K562 (cell line): ENCODE measurements around the gene LY6G6D. TPM values are rescaled to one million over a fixed set of nuclear protein-coding genes. Genes with fewer than 3 reads are reported as not detected.

ENCODE experiments used
- HCFC1 ChIP-seq: IDR thresholded peaks from 2 replicates; pipeline ENCODE4 v1.6.1; 2012; ENCODE audit warnings: low read depth, low read length, improper control_type of control experiment
- HDGF ChIP-seq: fragments of 450-650 bp; IDR thresholded peaks from 2 replicates; pipeline ENCODE4 v1.6.1; 2016
- MAFK ChIP-seq: IDR thresholded peaks from 2 replicates; pipeline ENCODE4 v1.6.1; 2011; ENCODE audit warnings: low read length, improper control_type of control experiment
- MED1 ChIP-seq: sonication (generic); formaldehyde crosslinking; IDR thresholded peaks from 2 replicates; pipeline ENCODE4 v1.8.1; 2023; ENCODE audit warnings: missing genetic modification reagents, borderline replicate concordance
- MTF1 ChIP-seq: fragments of 250-450 bp; sonication (Bioruptor Pico); IDR thresholded peaks from 2 replicates; pipeline ENCODE4 v1.9.0; 2021; ENCODE audit warnings: moderate library complexity, mild to moderate bottlenecking, inconsistent platforms, borderline replicate concordance
- NBN ChIP-seq: fragments of 450-650 bp; IDR thresholded peaks from 2 replicates; pipeline ENCODE4 v1.6.1; 2016; ENCODE audit warnings: low read depth, mild to moderate bottlenecking
- NR2C2 ChIP-seq, 2 experiments: fragments of 200-800 bp in 1 of 2; sonication (Bioruptor generic) in 1 of 2; sonication (generic) in 1 of 2; formaldehyde crosslinking in 1 of 2; IDR thresholded peaks; 2 replicates each; pipeline versions ENCODE4 v1.6.1 to v1.8.0; 2016 to 2022; ENCODE audit warnings: mild to moderate bottlenecking in 1 of 2, missing compliant biosample characterization in 1 of 2, missing genetic modification characterization in 1 of 2, missing genetic modification reagents in 1 of 2
- NR2F6 ChIP-seq: fragments of 450-650 bp; formaldehyde crosslinking; IDR thresholded peaks from 2 replicates; pipeline ENCODE4 v1.4.0; 2020; ENCODE audit warnings: mild to moderate bottlenecking
- SIN3A ChIP-seq, 2 experiments: fragments of 150-350 bp in 1 of 2; IDR thresholded peaks; 2 replicates each; pipeline ENCODE4 v1.6.1; 2011 to 2016; ENCODE audit warnings: borderline replicate concordance in 2 of 2, low read depth in 2 of 2, low read length in 2 of 2, mild to moderate bottlenecking in 2 of 2, moderate library complexity in 2 of 2; ENCODE audit not compliant: control insufficient read depth in 1 of 2
- TAF7 ChIP-seq: fragments of 450-650 bp; IDR thresholded peaks from 2 replicates; pipeline ENCODE4 v1.6.1; 2016; ENCODE audit warnings: missing genetic modification characterization, missing compliant biosample characterization
- TEAD1 ChIP-seq, 2 experiments: fragments of 450-650 bp in 1 of 2; sonication (generic) in 1 of 2; formaldehyde crosslinking; IDR thresholded peaks; 2 replicates each; pipeline versions ENCODE4 v1.4.0 to v1.8.0; 2020 to 2022; ENCODE audit warnings: mild to moderate bottlenecking in 2 of 2, missing genetic modification reagents in 1 of 2
- YBX1 ChIP-seq: fragments of 450-650 bp; IDR thresholded peaks from 2 replicates; pipeline ENCODE4 v1.7.1; 2016; ENCODE audit warnings: mild to moderate bottlenecking
- ZNF3 ChIP-seq: fragments of 250-450 bp; sonication (Bioruptor Pico); IDR thresholded peaks from 2 replicates; pipeline ENCODE4 v1.5.0; 2021; ENCODE audit warnings: mild to moderate bottlenecking, moderate library complexity
- ZNF316 ChIP-seq: fragments of 450-650 bp; IDR thresholded peaks from 2 replicates; pipeline ENCODE4 v1.6.1; 2016
- ZNF347 ChIP-seq: fragments of 450-650 bp; formaldehyde crosslinking; IDR thresholded peaks from 2 replicates; pipeline ENCODE4 v1.4.0; 2020; ENCODE audit warnings: low read depth, mild to moderate bottlenecking, moderate library complexity
- ZNF561 ChIP-seq: fragments of 450-650 bp; formaldehyde crosslinking; conservative IDR thresholded peaks from 2 replicates; pipeline ENCODE4 v1.4.0; 2020; ENCODE audit warnings: mild to moderate bottlenecking, moderate library complexity
- ZNF717 ChIP-seq: fragments of 250-450 bp; sonication (Bioruptor Pico); IDR thresholded peaks from 2 replicates; pipeline ENCODE4 v1.5.0; 2021
- ZNF79 ChIP-seq: fragments of 250-450 bp; sonication (Bioruptor Pico); IDR thresholded peaks from 2 replicates; pipeline ENCODE4 v1.4.0; 2020; ENCODE audit warnings: low read depth, mild to moderate bottlenecking, moderate library complexity
- polyA plus RNA-seq, 8 experiments: library from polyadenylated mRNA; depleted of rRNA in 4 of 8; stranded (reverse) in 5 of 8; unstranded in 3 of 8; fragments of >200 nt; fragmentation: Nextera tagmentation in 2 of 8; fragmentation: Illumina TruSeq in 1 of 8; extraction: Ambion mirVana in 2 of 8; extraction: Trizol in 1 of 8; gene quantifications; 2 replicates each; pipeline versions ENCODE4 v1.2.1 to v1.2.3, GENCODE V29; 2011 to 2014; ENCODE audit warnings: inconsistent platforms in 1 of 8, missing spikeins in 1 of 8
- total RNA-seq, 7 experiments: library from RNA; depleted of rRNA in 6 of 7; stranded (reverse); fragments of >200 nt in 6 of 7; fragmentation: Illumina TruSeq in 2 of 7; extraction: Trizol in 2 of 7; gene quantifications; 2 replicates each; pipeline versions ENCODE4 v1.2.1 to v1.2.3, GENCODE V29; 2011 to 2021; ENCODE audit warnings: low replicate concordance in 1 of 7
- TF ChIP-seq, protein P1 (sequence below): IDR thresholded peaks from 2 replicates; pipeline ENCODE4 v1.6.1; 2016; ENCODE audit warnings: missing genetic modification characterization, missing compliant biosample characterization
- TF ChIP-seq, protein P2 (sequence below): fragments of 450-650 bp; IDR thresholded peaks from 2 replicates; pipeline ENCODE4 v1.6.1; 2016; ENCODE audit warnings: low read depth

The LY6G6D gene
- total and polyA plus RNA-seq, 9 of the 15 experiments (the other 6 are each of a cell fraction or from before 2014, with no cell fraction given) = 0.30 to 0.38 TPM; not detected in 7

DNA sequence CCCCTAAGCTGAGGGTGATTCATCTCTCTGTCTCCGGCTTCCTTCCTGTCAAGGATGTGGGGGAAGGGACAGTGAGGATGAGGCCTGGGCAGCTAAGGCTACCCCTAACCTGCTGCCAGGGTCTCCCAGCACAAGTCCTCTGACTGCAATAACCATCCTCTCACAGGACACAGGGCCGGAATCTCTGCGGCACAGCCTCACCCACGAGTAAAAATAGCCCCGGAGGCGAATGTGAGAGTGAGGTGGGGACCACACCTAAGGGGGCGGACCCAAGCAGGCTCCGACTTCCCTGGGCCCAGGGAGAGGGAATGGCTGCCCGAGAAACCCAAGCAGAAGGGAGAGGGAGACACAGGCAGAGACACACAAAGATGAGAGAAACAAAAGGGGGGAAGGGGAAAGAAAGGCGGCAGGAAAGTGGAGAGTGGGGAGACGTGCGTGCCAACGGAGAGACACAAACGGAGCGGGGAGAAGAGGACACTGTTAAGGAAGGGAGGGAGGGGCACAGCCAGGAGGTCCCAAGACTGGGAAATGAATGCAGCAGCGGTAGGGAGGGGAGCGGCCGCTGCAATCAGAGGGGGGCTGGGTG lies 19.8 kb downstream of the LY6G6D start (continued):
- 0 out of 2 replicates have a peak, but pooled peaks have one; percentile 6 for TF ChIP-seq ZNF347
- TF ChIP-seq, protein P1, sequence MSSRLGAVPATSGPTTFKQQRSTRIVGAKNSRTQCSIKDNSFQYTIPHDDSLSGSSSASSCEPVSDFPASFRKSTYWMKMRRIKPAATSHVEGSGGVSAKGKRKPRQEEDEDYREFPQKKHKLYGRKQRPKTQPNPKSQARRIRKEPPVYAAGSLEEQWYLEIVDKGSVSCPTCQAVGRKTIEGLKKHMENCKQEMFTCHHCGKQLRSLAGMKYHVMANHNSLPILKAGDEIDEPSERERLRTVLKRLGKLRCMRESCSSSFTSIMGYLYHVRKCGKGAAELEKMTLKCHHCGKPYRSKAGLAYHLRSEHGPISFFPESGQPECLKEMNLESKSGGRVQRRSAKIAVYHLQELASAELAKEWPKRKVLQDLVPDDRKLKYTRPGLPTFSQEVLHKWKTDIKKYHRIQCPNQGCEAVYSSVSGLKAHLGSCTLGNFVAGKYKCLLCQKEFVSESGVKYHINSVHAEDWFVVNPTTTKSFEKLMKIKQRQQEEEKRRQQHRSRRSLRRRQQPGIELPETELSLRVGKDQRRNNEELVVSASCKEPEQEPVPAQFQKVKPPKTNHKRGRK = no peak
- TF ChIP-seq MTF1 (CRISPR knock-in tag) = 0 out of 2 replicates have a peak, but pooled peaks have one; percentile 34
- TF ChIP-seq ZNF3 (CRISPR knock-in tag) = no peak
- peak in 1 of 2 experiments; percentile 71; a peak in 2 of 4 replicates for TF ChIP-seq SIN3A (IDR thresholded peaks at IDR 0.05; ENCODE audit: borderline replicate concordance in 2 of 2, control insufficient read depth in 1 of 2, low read depth in 2 of 2, low read length in 2 of 2)
- 0 out of 2 replicates have a peak, but pooled peaks have one; percentile 25 for TF ChIP-seq ZNF316
- peak; percentile 82 for TF ChIP-seq NR2C2 (CRISPR knock-in tag; IDR thresholded peaks at IDR 0.05)
- no peak for TF ChIP-seq NR2C2 (tag; IDR thresholded peaks at IDR 0.05)
- TF ChIP-seq TAF7 (tag) = peak; percentile 86
- no peak for TF ChIP-seq YBX1
- TF ChIP-seq TEAD1 (CRISPR knock-in tag; IDR thresholded peaks at IDR 0.05) = peak in 1 of 2 experiments; percentile 74; a peak in 2 of 4 replicates
- peak; percentile 58; the same call in 1 of the 2 replicates for TF ChIP-seq HCFC1
- no peak for TF ChIP-seq ZNF717 (CRISPR knock-in tag)
- TF ChIP-seq NR2F6 (CRISPR knock-in tag) = no peak
- TF ChIP-seq ZNF79 (CRISPR knock-in tag) = no peak
- no peak for TF ChIP-seq ZNF561
- no peak for TF ChIP-seq NBN
- no peak for TF ChIP-seq MAFK
- TF ChIP-seq, protein P2, sequence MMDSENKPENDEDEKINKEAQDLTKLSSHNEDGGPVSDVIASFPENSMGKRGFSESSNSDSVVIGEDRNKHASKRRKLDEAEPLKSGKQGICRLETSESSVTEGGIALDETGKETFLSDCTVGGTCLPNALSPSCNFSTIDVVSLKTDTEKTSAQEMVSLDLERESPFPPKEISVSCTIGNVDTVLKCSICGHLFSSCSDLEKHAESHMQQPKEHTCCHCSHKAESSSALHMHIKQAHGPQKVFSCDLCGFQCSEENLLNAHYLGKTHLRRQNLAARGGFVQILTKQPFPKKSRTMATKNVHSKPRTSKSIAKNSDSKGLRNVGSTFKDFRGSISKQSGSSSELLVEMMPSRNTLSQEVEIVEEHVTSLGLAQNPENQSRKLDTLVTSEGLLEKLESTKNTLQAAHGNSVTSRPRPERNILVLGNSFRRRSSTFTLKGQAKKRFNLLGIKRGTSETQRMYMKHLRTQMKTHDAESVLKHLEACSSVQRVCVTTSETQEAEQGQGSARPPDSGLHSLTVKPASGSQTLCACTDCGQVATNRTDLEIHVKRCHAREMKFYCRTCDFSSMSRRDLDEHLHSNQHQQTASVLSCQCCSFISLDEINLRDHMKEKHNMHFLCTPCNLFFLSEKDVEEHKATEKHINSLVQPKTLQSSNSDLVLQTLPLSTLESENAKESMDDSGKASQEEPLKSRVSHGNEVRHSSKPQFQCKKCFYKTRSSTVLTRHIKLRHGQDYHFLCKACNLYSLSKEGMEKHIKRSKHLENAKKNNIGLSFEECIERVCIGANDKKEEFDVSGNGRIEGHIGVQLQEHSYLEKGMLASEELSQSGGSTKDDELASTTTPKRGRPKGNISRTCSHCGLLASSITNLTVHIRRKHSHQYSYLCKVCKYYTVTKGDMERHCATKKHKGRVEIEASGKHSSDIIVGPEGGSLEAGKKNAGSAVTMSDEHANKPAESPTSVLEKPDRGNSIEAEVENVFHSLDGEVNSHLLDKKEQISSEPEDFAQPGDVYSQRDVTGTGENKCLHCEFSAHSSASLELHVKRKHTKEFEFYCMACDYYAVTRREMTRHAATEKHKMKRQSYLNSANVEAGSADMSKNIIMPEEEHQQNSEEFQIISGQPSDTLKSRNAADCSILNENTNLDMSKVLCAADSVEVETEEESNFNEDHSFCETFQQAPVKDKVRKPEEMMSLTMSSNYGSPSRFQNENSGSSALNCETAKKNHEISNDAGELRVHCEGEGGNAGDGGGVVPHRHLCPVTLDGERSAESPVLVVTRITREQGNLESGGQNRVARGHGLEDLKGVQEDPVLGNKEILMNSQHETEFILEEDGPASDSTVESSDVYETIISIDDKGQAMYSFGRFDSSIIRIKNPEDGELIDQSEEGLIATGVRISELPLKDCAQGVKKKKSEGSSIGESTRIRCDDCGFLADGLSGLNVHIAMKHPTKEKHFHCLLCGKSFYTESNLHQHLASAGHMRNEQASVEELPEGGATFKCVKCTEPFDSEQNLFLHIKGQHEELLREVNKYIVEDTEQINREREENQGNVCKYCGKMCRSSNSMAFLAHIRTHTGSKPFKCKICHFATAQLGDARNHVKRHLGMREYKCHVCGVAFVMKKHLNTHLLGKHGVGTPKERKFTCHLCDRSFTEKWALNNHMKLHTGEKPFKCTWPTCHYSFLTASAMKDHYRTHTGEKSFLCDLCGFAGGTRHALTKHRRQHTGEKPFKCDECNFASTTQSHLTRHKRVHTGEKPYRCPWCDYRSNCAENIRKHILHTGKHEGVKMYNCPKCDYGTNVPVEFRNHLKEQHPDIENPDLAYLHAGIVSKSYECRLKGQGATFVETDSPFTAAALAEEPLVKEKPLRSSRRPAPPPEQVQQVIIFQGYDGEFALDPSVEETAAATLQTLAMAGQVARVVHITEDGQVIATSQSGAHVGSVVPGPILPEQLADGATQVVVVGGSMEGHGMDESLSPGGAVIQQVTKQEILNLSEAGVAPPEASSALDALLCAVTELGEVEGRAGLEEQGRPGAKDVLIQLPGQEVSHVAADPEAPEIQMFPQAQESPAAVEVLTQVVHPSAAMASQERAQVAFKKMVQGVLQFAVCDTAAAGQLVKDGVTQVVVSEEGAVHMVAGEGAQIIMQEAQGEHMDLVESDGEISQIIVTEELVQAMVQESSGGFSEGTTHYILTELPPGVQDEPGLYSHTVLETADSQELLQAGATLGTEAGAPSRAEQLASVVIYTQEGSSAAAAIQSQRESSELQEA = peak; percentile 32; the same call in 1 of the 2 replicates
- TF ChIP-seq HDGF = no peak
- TF ChIP-seq MED1 = no peak
